Adrenal gland (tissue), 5 donors: Measurements from ENCODE around the gene PHC2.

ENCODE experiments used
- POLR2A ChIP-seq, 2 donors: fragments of 450-650 bp; IDR thresholded peaks; one replicate each; pipeline ENCODE4 v1.6.1; 2017; ENCODE audit warnings: antibody characterized with exemption in 2 of 2, mild to moderate bottlenecking in 2 of 2, moderate library complexity in 1 of 2
- TF ChIP-seq, protein P1 (sequence below), 6 experiments: fragments of 450-650 bp in 4 of 6; fragments of 200-600 bp in 2 of 6; sonication (generic) in 1 of 6; IDR thresholded peaks; 1 replicate in 5 of 6; 2 replicates in 1 of 6; pipeline versions ENCODE4 v1.5.1 to v1.8.0; 2016 to 2021; ENCODE audit warnings: antibody characterized with exemption in 6 of 6, mild to moderate bottlenecking in 2 of 6, moderate library complexity in 1 of 6
- donor health status: DM: no; HTN: no; CAD: no.

DNA sequence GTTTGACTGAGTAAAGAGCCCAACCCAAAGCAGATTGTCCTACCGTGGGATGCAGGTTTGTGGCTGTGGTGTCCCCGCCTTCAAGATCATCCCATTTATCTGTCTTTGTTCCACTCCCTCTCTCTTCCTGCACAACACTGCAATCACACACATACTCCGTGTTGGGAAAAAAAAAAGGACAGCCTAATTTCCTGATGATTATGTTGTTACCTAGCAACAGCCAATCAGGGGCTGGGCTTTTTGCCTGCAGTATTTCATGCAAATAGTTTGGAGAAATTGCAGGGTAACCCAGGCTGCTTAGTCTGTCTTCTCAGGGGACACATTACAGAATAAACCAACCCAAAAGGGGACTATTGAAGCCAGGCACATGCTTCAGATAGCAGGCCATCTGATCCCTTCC lies 38.3 kb downstream of the PHC2 start:
- TF ChIP-seq, protein P1, sequence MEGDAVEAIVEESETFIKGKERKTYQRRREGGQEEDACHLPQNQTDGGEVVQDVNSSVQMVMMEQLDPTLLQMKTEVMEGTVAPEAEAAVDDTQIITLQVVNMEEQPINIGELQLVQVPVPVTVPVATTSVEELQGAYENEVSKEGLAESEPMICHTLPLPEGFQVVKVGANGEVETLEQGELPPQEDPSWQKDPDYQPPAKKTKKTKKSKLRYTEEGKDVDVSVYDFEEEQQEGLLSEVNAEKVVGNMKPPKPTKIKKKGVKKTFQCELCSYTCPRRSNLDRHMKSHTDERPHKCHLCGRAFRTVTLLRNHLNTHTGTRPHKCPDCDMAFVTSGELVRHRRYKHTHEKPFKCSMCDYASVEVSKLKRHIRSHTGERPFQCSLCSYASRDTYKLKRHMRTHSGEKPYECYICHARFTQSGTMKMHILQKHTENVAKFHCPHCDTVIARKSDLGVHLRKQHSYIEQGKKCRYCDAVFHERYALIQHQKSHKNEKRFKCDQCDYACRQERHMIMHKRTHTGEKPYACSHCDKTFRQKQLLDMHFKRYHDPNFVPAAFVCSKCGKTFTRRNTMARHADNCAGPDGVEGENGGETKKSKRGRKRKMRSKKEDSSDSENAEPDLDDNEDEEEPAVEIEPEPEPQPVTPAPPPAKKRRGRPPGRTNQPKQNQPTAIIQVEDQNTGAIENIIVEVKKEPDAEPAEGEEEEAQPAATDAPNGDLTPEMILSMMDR (IDR thresholded peaks at IDR 0.05): no peak
- no peak for TF ChIP-seq POLR2A (IDR thresholded peaks at IDR 0.05)
